NOMO-1 (cell line): ENCODE results near the gene ZNF566.

Source experiments
- DNase-seq, 2 experiments: peaks; one replicate each; lab custom pipeline; 2025; ENCODE audit not compliant: unreplicated experiment in 2 of 2; lab: John Stamatoyannopoulos, UW

Gene ZNF566

DNA sequence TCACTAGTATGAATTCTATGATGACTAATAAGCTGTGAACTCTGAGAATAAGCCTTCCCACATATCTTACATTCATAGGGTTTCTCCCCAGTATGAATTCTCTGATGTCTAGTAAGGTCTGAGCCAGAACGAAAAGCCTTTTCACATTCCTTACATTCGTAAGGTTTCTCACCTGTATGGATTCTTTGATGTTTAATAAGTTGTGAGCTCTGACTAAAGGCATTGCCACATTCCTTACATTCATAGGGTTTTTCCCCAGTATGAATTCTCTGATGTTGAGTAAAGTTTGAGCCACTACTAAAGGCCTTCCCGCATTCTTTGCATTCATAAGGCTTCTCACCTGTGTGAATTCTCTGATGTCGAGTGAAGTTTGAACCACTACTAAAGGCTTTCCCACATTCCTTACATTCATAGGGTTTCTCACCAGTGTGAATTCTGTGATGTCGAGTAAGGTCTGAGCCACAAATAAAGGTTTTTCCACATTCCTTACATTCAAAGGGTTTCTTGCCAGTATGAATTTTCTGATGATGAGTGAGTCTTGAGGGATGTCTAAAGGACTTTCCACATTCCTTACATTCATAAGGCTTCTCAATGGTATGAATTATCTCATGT, 40.2 kb downstream of the ZNF566 start:
- DNase-seq: no peak

DNA sequence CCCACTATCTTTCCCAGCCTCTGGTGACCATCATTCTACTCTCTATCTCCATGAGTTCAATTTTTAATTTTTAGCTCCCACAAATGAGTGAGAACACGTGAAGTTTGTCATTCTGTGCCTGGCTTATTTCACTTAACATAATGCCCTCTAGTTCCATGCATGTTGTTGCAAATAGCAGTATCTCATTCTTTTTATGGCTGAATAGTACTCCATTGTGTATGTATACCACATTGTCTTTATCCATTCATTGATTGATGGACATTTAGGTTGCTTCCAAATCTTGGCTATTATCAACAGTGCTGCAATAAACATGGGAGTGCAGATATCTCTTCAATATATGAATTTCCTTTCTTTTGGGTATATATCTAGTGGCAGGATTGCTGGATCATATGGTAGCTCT, 48.0 kb downstream of the ZNF566 start:
- DNase-seq: no peak

DNA sequence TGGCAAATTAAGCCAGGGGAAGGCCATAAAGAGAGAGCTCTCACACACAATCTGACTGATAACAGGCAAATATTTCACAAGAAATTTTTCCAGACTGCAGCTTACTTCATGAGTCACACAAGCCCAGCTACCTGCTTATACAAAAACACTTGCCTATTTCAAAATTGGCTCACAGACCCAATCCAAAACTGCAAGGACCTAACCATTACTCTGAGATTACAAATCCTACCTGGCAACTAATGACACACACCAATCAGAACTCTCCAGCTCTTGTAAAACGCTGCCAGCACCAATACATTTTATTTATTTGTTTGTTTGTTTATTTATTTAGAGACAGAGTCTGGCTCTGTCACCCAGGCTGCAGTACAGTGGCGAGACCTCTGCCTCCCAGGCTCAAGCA, 52.8 kb downstream of the ZNF566 start:
- no peak for DNase-seq

DNA sequence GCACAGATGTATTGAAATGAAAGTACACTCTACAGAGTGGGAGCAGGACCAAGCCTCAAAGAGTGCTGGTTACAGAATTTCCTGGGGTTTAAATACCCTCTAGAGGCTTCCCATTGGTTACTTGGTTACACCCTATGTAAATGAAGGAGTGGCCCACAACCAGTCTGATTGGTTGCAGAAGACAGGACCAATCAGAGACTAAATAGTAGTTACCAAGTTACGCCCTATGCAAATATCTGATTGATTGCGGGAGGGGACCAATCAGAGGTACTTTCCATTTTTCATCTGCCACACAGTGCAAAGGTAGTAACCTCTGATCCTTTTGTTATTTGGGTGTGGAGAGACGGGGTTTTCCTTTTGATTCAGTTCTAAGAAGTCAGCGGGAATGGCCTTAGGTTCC, 65.4 kb downstream of the ZNF566 start:
- no peak for DNase-seq

DNA sequence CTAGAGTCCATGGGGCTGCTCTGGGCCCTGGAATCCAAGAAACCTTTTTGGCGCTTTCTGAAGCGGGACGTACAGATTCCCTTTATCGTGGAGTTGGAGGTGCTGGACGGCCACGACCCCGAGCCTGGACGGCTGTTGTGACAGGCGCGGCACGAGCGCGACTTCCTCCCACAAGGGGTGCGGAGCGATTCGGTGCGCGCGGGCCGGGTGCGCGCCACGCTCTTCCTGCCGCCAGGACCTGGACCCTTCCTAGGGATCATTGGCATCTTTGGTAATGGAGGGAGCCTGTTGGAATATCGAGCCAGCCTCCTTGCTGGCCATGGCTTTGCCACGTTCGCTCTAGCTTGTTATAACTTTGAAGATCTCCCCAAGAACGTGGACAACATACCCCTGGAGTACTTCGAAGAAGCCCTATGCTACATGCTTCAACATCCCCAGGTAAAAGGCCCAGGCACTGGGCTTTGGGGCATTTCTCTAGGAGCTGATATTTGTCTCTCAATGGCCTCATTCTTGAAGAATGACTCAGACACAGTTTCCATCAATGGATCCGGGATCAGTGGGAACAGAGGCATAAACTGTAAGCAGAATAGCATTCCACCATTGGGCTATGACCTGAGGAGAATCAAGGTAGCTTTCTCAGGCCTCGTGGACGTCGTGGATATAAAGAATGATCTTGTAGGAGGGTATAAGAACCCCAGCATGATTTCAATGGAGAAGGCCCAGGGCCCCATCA, 67.4 kb downstream of the ZNF566 start:
- DNase-seq: no peak

DNA sequence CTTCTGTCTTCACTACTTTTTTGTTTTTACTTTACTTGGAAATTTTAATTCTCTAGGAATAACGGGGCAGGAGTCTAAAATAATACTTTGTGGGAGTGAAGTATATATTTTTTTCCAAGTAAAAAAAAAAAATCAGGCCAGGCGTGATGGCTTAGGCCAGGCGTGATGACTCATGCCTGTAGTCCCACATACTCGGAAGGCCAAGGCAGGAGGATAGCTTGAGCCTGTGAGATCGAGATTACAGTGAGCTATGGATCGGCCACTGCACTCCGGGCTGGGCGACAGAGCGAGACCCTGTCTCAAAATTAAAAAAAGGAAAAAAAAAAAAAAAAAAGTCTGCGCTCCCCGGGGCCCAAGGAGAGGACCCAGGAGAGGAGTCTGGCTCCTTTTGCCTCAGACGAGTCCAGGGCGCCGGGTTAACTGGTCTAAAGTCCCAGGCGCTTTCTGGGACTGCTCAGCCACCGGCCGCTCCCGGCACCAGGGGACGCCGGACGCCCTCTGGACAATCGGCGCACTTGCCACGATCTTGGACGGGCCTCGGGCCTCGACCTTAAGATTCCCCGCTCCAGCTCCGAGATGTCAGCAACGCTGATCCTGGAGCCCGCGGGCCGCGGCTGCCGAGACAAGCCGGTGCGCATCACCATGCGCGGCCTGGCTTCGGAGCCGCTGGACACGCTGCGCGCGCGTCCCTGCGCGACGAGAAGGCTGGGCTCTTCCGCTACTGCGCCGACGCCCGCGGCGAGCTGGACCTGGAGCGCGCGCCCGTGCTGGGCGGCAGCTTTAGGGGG, 68.2 kb downstream of the ZNF566 start:
- no peak for DNase-seq

DNA sequence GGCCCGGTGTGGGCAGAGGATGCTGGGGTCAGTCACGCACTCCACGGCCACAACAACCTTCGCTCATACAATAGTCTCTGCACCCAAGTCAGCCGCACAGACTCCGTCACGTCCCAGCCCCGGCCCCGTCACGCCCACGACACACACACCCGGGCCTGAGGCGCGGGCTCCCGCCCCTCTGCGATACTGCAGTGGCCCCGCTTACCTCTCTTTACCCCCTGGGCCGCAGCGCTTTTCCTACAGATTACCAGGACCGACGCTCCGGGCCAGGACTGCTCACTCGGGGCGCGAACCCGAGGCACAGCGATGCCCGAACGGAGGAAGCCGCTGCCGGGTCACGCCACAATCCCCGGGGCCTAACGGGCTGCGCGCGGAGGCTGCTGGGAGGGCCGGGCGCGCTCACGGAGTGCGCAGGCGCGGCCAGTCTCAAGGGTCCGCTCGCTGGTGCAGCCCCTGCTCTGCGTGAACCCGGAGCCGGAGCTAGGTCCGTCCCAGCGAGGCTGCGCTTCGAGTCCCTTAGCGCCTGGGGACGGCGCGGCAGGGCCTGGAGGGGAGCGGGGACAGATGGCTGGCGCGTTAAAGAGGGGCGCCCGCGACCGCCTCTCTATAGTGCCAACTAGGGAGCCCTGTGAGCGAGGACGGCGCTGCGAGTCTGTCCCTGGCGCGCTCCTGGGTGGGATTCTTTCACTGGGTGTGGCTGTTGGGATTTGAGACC, 70.9 kb downstream of the ZNF566 start, which contains the start of gene ZFP82:
Gene ZFP82, minus strand, starts transcription at position 358 of the 715 bp plus-strand sequence. CDS start 8,855 bp downstream, outside the sequence.
- peak; percentile 34 to 47 for DNase-seq

DNA sequence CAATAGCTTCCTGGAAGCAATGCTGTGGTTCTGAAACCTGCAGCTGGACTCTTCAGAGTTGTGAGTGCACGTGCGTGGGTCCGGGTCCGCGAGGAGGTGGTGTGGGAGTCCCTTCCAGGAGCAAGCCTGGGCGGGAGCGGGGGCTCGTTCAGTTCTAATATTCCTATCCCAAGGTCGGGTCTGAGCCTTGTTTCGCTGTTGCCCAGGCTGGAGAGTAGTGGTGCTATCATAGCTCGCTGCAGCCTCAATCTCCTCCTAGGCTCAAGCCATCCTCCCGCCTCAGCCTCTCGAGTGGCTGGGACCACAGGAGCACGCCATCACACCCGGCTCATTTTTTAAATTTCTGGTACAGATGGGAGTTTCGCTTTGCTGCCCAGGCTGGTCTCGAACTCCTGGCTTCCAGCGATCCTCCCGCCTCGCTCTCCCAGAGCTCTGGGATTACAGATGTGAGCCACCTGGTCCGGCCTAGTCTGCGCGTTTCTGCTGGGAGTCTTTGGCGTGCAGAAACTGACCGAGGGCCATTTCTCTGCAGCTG, 71.5 kb downstream of the ZNF566 start:
- DNase-seq: no peak

DNA sequence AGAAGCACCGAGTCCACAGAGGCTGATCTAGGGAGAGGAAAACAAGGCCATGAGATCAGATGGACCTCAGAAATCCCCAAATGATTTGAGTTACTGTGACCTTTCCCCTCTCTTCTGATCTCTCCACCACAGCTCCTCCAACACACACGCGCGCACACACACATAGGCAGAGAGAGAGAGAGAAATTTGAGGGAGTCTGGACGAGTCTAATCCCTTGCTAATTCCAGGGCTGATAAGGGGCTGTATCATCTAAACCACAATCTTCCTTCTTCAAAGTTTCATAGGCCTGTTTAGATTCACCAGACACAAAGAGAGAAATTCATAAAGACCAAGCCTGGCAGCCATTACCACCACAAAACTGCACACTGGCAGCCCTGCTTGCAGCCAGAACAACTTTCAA, 79.5 kb downstream of the ZNF566 start:
- no peak for DNase-seq

DNA sequence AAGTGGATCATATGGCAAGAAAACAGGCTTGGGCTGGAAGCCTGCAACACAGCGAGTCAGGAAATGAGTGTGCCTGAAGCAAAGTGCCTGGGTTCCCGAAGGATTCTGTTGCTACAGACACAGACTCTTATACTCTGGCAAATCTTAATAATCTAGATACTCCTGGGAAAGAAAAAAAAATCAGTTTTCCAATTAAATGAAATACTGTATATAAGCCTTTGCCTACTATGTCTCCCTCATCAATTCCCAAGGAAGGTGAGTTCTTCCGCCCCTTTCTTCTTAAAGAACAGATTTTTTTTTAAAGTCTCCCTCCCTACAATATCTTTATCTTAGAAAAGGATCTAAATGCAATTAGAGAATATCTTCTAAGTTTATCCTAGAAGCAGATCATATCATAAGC, 81.3 kb downstream of the ZNF566 start:
- no peak for DNase-seq

DNA sequence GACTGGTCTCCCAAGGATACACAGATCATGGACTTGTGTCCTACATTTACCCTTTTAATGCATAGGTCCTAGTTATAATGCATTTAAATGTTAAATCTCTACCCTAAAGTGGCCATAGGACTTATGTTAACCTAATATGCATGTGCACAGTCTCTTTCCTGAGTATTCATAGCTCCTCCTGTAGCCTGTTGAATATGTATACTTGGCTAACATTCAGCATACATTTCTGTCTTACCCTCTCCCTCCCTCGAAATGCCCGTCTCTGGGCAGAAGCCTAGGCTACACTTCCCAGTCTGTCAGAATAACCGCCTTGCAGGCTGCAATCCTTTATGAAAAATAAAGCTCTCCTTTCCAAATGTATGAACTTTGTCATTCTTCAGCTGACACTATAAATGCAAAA, 84.9 kb downstream of the ZNF566 start:
- no peak for DNase-seq

DNA sequence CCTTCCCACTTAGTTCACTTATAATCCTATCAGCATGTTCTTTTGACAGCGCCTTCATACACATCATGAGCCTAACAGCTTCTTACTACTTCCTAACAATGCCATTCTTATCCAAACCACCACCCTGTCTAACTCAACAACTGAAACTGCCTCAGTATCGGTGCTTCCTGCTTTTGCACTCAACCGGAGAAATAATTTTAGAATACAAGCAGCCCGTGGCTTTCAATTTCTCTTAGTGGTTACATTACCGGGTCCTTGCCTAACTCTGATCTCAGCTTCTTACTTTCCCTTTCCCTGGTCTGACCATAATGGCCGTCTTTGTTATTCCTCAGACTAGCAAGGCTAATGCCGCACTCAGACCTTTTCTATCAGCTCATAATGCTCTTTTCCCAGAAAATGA, 87.9 kb downstream of the ZNF566 start:
- DNase-seq: peak; percentile 1 to 46

DNA sequence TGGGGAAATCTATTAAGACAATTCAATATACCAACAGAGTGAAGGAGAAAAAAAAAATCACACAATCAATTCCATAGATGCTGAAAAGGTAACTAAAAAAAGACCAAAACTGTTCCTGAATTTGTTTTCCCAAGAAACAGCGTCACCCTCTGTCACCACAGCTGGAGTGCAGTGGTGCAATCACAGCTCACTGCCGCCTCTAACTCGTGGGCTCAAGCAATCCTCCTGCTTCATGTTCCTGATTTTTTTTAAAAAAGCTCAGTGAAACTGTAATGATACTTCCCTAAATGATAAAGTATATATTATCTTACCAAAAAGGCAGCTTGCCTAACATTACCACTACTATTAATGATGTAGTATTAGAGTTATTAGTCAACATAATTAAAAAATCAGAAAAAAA, 90.8 kb downstream of the ZNF566 start:
- DNase-seq: no peak
